Measurements from ENCODE around the gene RNF151.

GRCh38 chr16:1929105-1929504 is 37.6 kb upstream of the RNF151 start:
- TF ChIP-seq EP300 (IDR thresholded peaks at IDR 0.05) (no peak), POLR2A (IDR thresholded peaks at IDR 0.05) (no peak), CTCF (IDR thresholded peaks at IDR 0.05) (no peak), POLR2AphosphoS5 (IDR thresholded peaks at IDR 0.05) (no peak)
